Transverse colon (tissue), 4 donors: ENCODE data around the gene HOXD10. TPM values are rescaled to one million over a fixed set of nuclear protein-coding genes. Genes with fewer than 3 reads are reported as not detected.

Source experiments
- DNase-seq: peaks from one replicate; pipeline ENCODE4 v3.0.0-alpha.2; 2019
- H3K27ac ChIP-seq, 4 donors: fragments of 200-600 bp; sonication (generic); 2 replicates each; pipeline ENCODE4 v1.5.1; 2016 to 2018; ENCODE audit warnings: inconsistent platforms in 4 of 4
- H3K27me3 ChIP-seq: fragments of 200-600 bp; sonication (generic); 2 replicates; pipeline ENCODE4 v1.5.1; 2017; ENCODE audit warnings: inconsistent platforms
- H3K36me3 ChIP-seq, 4 donors: fragments of 200-600 bp; sonication (generic); 2 replicates each; pipeline ENCODE4 v1.5.1; 2017 to 2019; ENCODE audit warnings: inconsistent platforms in 4 of 4
- H3K4me1 ChIP-seq, 4 donors: fragments of 200-600 bp; sonication (generic); 2 replicates each; pipeline ENCODE4 v1.5.1; 2017 to 2020; ENCODE audit warnings: inconsistent platforms in 4 of 4
- H3K4me3 ChIP-seq, 4 donors: fragments of 200-600 bp; sonication (generic); 1 replicate in 1 of 4; 2 replicates in 3 of 4; pipeline versions ENCODE4 v1.5.1 to v1.6.1; 2017 to 2019; ENCODE audit warnings: inconsistent platforms in 4 of 4
- H3K9me3 ChIP-seq, 2 donors: fragments of 200-600 bp; sonication (generic); 2 replicates each; pipeline ENCODE4 v1.5.1; 2017 to 2019; ENCODE audit warnings: inconsistent platforms in 2 of 2
- EP300 ChIP-seq: sonication (generic); formaldehyde crosslinking; IDR thresholded peaks from one replicate; pipeline ENCODE4 v1.6.1; 2017; ENCODE audit warnings: antibody characterized with exemption, low read depth
- POLR2A ChIP-seq: fragments of 450-650 bp; IDR thresholded peaks from one replicate; pipeline ENCODE4 v1.6.1; 2016; ENCODE audit warnings: antibody characterized with exemption, mild to moderate bottlenecking, moderate library complexity
- POLR2AphosphoS5 ChIP-seq, 3 donors: sonication (generic); formaldehyde crosslinking; IDR thresholded peaks; one replicate each; pipeline ENCODE4 v1.6.1; 2016; ENCODE audit warnings: antibody characterized with exemption in 3 of 3
- WGBS, 2 donors: methylation state at CpG; one replicate each; pipeline ENCODE4 v1.1.5; 2018; ENCODE audit warnings: low coverage in 1 of 2; 5-methylcytosine and 5-hydroxymethylcytosine counted together
- in situ Hi-C, 4 donors: fragments of 200-750 bp; cut with MboI; loops; one replicate each; pipeline versions ENCODE4 v1.15.0 to v1.15.1; 2017; ENCODE audit warnings: low sequenced_read_pairs in 3 of 4, low pct_ligation_motif_present in 1 of 4, low pct_unique_long_range_greater_than_20kb in 1 of 4
- intact Hi-C: fragments of 100-400 bp; cut with DNase I; formaldehyde crosslinking; loops from one replicate; pipeline ENCODE4 v1.15.1; 2023; ENCODE audit warnings: low total_unique reads
- total RNA-seq, 4 donors: library from RNA; depleted of rRNA; stranded (reverse); fragments of >200 nt; gene quantifications; one replicate each; pipeline ENCODE4 v1.1.0, GENCODE V29; 2016
- TF ChIP-seq, protein P1 (sequence below), 5 experiments: fragments of 200-600 bp in 3 of 5; fragments of 450-650 bp in 2 of 5; sonication (generic) in 3 of 5; IDR thresholded peaks; 1 replicate in 2 of 5; 2 replicates in 3 of 5; pipeline ENCODE4 v1.5.1; 2016 to 2017; ENCODE audit warnings: antibody characterized with exemption in 5 of 5, inconsistent platforms in 3 of 5, mild to moderate bottlenecking in 2 of 5, moderate library complexity in 1 of 5

HOXD10 gene
- total RNA-seq, 4 donors from 2014 or later: 1.1 to 25.1 (median 7.6) TPM

GRCh38 chr2:176088048-176088936 lies 28.3 kb upstream of the HOXD10 start:
- H3K4me3 ChIP-seq: peak overlapping the region in 2 of 4 donors; percentile 15 to 48
- TF ChIP-seq POLR2AphosphoS5 (IDR thresholded peaks at IDR 0.05) (peak in 1 of 3 donors; percentile 8), EP300 (no peak), POLR2A (no peak)
- TF ChIP-seq, protein P1, sequence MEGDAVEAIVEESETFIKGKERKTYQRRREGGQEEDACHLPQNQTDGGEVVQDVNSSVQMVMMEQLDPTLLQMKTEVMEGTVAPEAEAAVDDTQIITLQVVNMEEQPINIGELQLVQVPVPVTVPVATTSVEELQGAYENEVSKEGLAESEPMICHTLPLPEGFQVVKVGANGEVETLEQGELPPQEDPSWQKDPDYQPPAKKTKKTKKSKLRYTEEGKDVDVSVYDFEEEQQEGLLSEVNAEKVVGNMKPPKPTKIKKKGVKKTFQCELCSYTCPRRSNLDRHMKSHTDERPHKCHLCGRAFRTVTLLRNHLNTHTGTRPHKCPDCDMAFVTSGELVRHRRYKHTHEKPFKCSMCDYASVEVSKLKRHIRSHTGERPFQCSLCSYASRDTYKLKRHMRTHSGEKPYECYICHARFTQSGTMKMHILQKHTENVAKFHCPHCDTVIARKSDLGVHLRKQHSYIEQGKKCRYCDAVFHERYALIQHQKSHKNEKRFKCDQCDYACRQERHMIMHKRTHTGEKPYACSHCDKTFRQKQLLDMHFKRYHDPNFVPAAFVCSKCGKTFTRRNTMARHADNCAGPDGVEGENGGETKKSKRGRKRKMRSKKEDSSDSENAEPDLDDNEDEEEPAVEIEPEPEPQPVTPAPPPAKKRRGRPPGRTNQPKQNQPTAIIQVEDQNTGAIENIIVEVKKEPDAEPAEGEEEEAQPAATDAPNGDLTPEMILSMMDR (IDR thresholded peaks at IDR 0.05): peak; percentile 67 to 79 (median 73)
- no peak overlapping the region for H3K27ac ChIP-seq
- H3K27me3 ChIP-seq: peaks cover 100% of the 10 kb centered on the region
- in situ Hi-C loops: loop anchor here in 2 of 4 donors (25.0 kb wide), 2 partner anchors 401 to 726 kb away; no protein-coding TSS in a partner anchor
- 0 to 11% methylated on average over 3 to 49 of the region's 49 CpGs for WGBS, 2 donors
- peaks cover 3 to 39% (median 26%) of the 10 kb centered on the region in 4 donors for H3K4me1 ChIP-seq
- no peaks in the 10 kb centered on the region for H3K36me3 ChIP-seq
- DNase-seq: peak; percentile 59
- intact Hi-C loops: loop anchor here (5.0 to 10.0 kb wide), 3 partner anchors 401 to 833 kb away; no protein-coding TSS in a partner anchor
- no peaks in the 10 kb centered on the region for H3K9me3 ChIP-seq

- no peaks in the 10 kb centered on the region for H3K36me3 ChIP-seq
- no peak for TF ChIP-seq POLR2AphosphoS5 (IDR thresholded peaks at IDR 0.05)
- TF ChIP-seq POLR2A: no peak
- TF ChIP-seq EP300: no peak
- TF ChIP-seq, protein P1 (IDR thresholded peaks at IDR 0.05): no peak
- no peaks in the 10 kb centered on the region for H3K9me3 ChIP-seq
- H3K4me1 ChIP-seq: peaks cover 8 to 44% (median 29%) of the 10 kb centered on the region in 4 donors
- 8 to 18% methylated on average over 2 to 6 of the region's 6 CpGs for WGBS, 2 donors
- intact Hi-C loops (loop anchor here (5.0 to 10.0 kb wide), 3 partner anchors 402 to 834 kb away; no protein-coding TSS in a partner anchor), in situ Hi-C loops (loop anchor here in 2 of 4 donors (25.0 kb wide), 2 partner anchors 402 to 727 kb away; no protein-coding TSS in a partner anchor)
- peaks cover 100% of the 10 kb centered on the region for H3K27me3 ChIP-seq
- H3K4me3 ChIP-seq: no peak overlapping the region
- DNase-seq: no peak
- no peak overlapping the region for H3K27ac ChIP-seq
Measured at GRCh38 chr2:176088937-176089842, 27.4 kb upstream of the HOXD10 start.

DNA sequence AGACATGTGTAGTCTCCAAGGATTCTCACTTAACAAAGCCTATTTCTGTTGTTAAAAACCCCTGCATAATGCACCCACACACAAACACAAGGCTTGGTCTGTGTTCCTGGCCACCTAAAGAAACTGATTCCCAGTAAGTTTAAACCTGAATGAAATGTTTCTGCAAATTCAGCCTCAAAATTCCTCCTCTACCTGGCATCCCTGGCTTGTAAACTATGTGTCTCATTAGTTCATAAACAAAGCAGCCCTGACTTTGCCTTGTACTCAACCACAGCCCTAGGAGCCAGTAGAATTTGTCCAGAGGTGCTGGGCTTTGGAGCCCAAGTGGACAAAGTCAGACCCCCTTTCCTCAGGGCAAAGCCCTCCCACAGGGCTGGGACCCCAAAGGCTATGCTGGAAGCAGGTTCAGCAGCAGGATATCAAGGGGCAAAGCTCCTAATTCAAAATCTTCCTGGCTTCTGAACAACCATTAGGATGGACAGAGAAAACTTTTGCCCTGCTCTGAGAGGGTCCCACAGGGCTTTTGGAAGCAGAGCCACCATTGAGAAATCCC lies 26.7 kb upstream of the HOXD10 start:
- Histone ChIP-seq H3K36me3 (no peaks in the 10 kb centered on the region), H3K27me3 (peaks cover 100% of the 10 kb centered on the region), H3K27ac (no peak overlapping the region), H3K4me3 (no peak overlapping the region), H3K9me3 (no peaks in the 10 kb centered on the region), H3K4me1 (peaks cover 8 to 41% (median 25%) of the 10 kb centered on the region in 4 donors)
- no peak for DNase-seq
- in situ Hi-C loops: loop anchor here in 3 of 4 donors (10.0 to 25.0 kb wide), 4 partner anchors 403 to 728 kb away; no protein-coding TSS in a partner anchor
- intact Hi-C loops: loop anchor here (5.0 to 10.0 kb wide), 3 partner anchors 403 to 835 kb away; no protein-coding TSS in a partner anchor
- TF ChIP-seq POLR2AphosphoS5 (IDR thresholded peaks at IDR 0.05) (no peak), POLR2A (no peak), EP300 (no peak)
- TF ChIP-seq, protein P1 (IDR thresholded peaks at IDR 0.05): no peak
